CD14-positive monocyte (primary cell): ENCODE data around the gene RECQL5. TPM values are rescaled to one million over a fixed set of nuclear protein-coding genes. Genes with fewer than 3 reads are reported as not detected.

ENCODE experiments used
- DNase-seq, 3 donors: peaks; one replicate each; pipeline ENCODE4 v3.0.0-alpha.2; 2011 to 2022
- H2AFZ ChIP-seq: 2 replicates; pipeline ENCODE4 v1.6.0; 2012; ENCODE audit warnings: mild to moderate bottlenecking, low read depth, low read length, inconsistent platforms; ENCODE audit not compliant: insufficient read depth, poor library complexity, severe bottlenecking
- H3K27ac ChIP-seq, 2 donors: 1 replicate in 1 of 2; 2 replicates in 1 of 2; pipeline ENCODE4 v1.5.1; 2012 to 2013; ENCODE audit warnings: low read length in 2 of 2, control low read depth in 1 of 2, inconsistent platforms in 1 of 2, low read depth in 1 of 2, mild to moderate bottlenecking in 1 of 2
- H3K27me3 ChIP-seq, 2 donors: one replicate each; pipeline versions ENCODE4 v1.6.0 to v1.6.1; 2011 to 2013; ENCODE audit warnings: low read length in 2 of 2; ENCODE audit not compliant: control insufficient read depth in 2 of 2, insufficient read depth in 2 of 2
- H3K36me3 ChIP-seq, 2 donors: replicated peaks in 1 of 2; 1 replicate in 1 of 2; 2 replicates in 1 of 2; pipeline versions ENCODE4 v1.5.1 to v1.6.1; 2012 to 2013; ENCODE audit warnings: low read length in 2 of 2, control low read depth in 1 of 2, inconsistent platforms in 1 of 2, mild to moderate bottlenecking in 1 of 2; ENCODE audit not compliant: insufficient read depth in 2 of 2, control insufficient read depth in 1 of 2
- H3K4me1 ChIP-seq, 2 donors: 1 replicate in 1 of 2; 2 replicates in 1 of 2; pipeline versions ENCODE4 v1.5.1 to v1.6.1; 2012 to 2013; ENCODE audit warnings: low read length in 2 of 2, control low read depth in 1 of 2, inconsistent platforms in 1 of 2, mild to moderate bottlenecking in 1 of 2, moderate library complexity in 1 of 2; ENCODE audit not compliant: insufficient read depth in 2 of 2, control insufficient read depth in 1 of 2
- H3K4me2 ChIP-seq: replicated peaks from 2 replicates; pipeline ENCODE3; 2012; ENCODE audit warnings: low read length, moderate library complexity, mild to moderate bottlenecking; ENCODE audit not compliant: poor library complexity, severe bottlenecking; ENCODE audit errors: extremely low read depth
- H3K4me3 ChIP-seq, 3 experiments: fragments of 200-600 bp in 1 of 3; sonication (generic) in 1 of 3; replicated peaks in 1 of 3; 1 replicate in 2 of 3; 2 replicates in 1 of 3; pipeline ENCODE4 v1.5.1; 2011 to 2013; ENCODE audit warnings: low read length in 3 of 3, mild to moderate bottlenecking in 3 of 3, control low read depth in 2 of 3, low read depth in 2 of 3, inconsistent platforms in 1 of 3, moderate library complexity in 1 of 3
- H3K79me2 ChIP-seq: 2 replicates; pipeline ENCODE4 v1.6.0; 2012; ENCODE audit warnings: mild to moderate bottlenecking, control low read depth, inconsistent platforms, low read length, moderate library complexity; ENCODE audit not compliant: insufficient read depth
- H3K9ac ChIP-seq: 2 replicates; pipeline ENCODE4 v1.6.0; 2017; ENCODE audit warnings: low read length, mild to moderate bottlenecking; ENCODE audit not compliant: insufficient read depth, poor library complexity, severe bottlenecking
- H3K9me3 ChIP-seq, 2 donors: replicated peaks in 1 of 2; 1 replicate in 1 of 2; 2 replicates in 1 of 2; pipeline versions ENCODE4 v1.5.1 to v1.6.1; 2012 to 2013; ENCODE audit warnings: low read length in 2 of 2, control low read depth in 1 of 2; ENCODE audit not compliant: control insufficient read depth in 1 of 2, insufficient read depth in 1 of 2
- H4K20me1 ChIP-seq: 2 replicates; pipeline ENCODE4 v1.6.0; 2012; ENCODE audit warnings: mild to moderate bottlenecking, low read length, control low read depth, moderate library complexity; ENCODE audit not compliant: insufficient read depth
- H3K27ac Mint-ChIP-seq, 7 donors: one replicate each; pipeline ENCODE4 v1.8.0; 2020; ENCODE audit warnings: mild to moderate bottlenecking in 7 of 7, mixed read lengths in 7 of 7, moderate library complexity in 6 of 7, inconsistent platforms in 2 of 7
- H3K27me3 Mint-ChIP-seq, 3 donors: one replicate each; pipeline ENCODE4 v1.8.0; 2021 to 2022; ENCODE audit warnings: low read depth in 3 of 3, mild to moderate bottlenecking in 3 of 3, mixed read lengths in 3 of 3, moderate library complexity in 3 of 3, inconsistent platforms in 1 of 3
- H3K36me3 Mint-ChIP-seq, 2 donors: one replicate each; pipeline ENCODE4 v1.8.0; 2020; ENCODE audit warnings: mixed read lengths in 2 of 2, inconsistent platforms in 1 of 2, mild to moderate bottlenecking in 1 of 2
- H3K4me1 Mint-ChIP-seq: one replicate; pipeline ENCODE4 v1.8.0; 2020; ENCODE audit warnings: mild to moderate bottlenecking, mixed read lengths
- H3K4me3 Mint-ChIP-seq, 2 donors: one replicate each; pipeline ENCODE4 v1.8.0; 2020; ENCODE audit warnings: mild to moderate bottlenecking in 2 of 2, mixed read lengths in 2 of 2, moderate library complexity in 1 of 2
- H3K9me3 Mint-ChIP-seq, 7 donors: one replicate each; pipeline ENCODE4 v1.8.0; 2020 to 2022; ENCODE audit warnings: mixed read lengths in 7 of 7, mild to moderate bottlenecking in 6 of 7, moderate library complexity in 6 of 7, inconsistent platforms in 2 of 7
- CTCF ChIP-seq: fragments of 200-600 bp; IDR thresholded peaks from one replicate; pipeline ENCODE4 v1.8.0; 2022; ENCODE audit warnings: antibody characterized with exemption, mild to moderate bottlenecking
- WGBS: methylation state at CpG from one replicate; pipeline ENCODE4 v1.1.5; 2013; ENCODE audit warnings: missing lambda C conversion rate; ENCODE audit not compliant: insufficient coverage; 5-methylcytosine and 5-hydroxymethylcytosine counted together
- intact Hi-C, 2 donors: fragments of 100-400 bp; cut with micrococcal nuclease; formaldehyde crosslinking; loops; one replicate each; pipeline versions ENCODE4 v1.15.0 to v1.15.1; 2023
- polyA plus RNA-seq, 3 donors: library from polyadenylated mRNA; depleted of rRNA in 1 of 3; unstranded in 2 of 3; stranded (reverse) in 1 of 3; fragments of 300-500 nt in 2 of 3; fragments of >200 nt in 1 of 3; fragmentation: Illumina TruSeq in 2 of 3; gene quantifications; 1 replicate in 2 of 3; 2 replicates in 1 of 3; pipeline ENCODE4 v1.2.3, GENCODE V29; 2012 to 2021

The RECQL5 gene
- polyA plus RNA-seq, 3 donors, result 3.1 to 27.7 (median 4.4) TPM

GRCh38 chr17:75680431-75680830 is 13.5 kb upstream of the RECQL5 start:
- H4K20me1 ChIP-seq, result peaks cover 27% of the 10 kb centered on the region
- H3K9ac ChIP-seq, result no peak overlapping the region
- no peak overlapping the region for H3K4me3 ChIP-seq
- Mint-ChIP-seq H3K27me3 (no peaks in the 10 kb centered on the region), H3K4me3 (no peak overlapping the region), H3K9me3 (no peaks in the 10 kb centered on the region), H3K27ac (peak overlapping the region in 1 of 7 donors; percentile 57), H3K4me1 (peaks cover 13% of the 10 kb centered on the region), H3K36me3 (peaks cover 49 to 72% of the 10 kb centered on the region in 2 donors)
- intact Hi-C loops, result no loop called here
- 100% methylated on average over 6 of the region's 10 CpGs for WGBS
- peaks cover 88% of the 10 kb centered on the region for H3K79me2 ChIP-seq
- H3K27ac ChIP-seq, result no peak overlapping the region
- H3K4me2 ChIP-seq, result no peak overlapping the region
- H3K36me3 ChIP-seq, result peaks cover 40 to 68% of the 10 kb centered on the region in 2 donors
- no peaks in the 10 kb centered on the region for H3K4me1 ChIP-seq
- no peak overlapping the region for H2AFZ ChIP-seq
- no peak for TF ChIP-seq CTCF
- H3K27me3 ChIP-seq, result no peaks in the 10 kb centered on the region
- H3K9me3 ChIP-seq, result no peaks in the 10 kb centered on the region
- DNase-seq, result no peak

- no peak overlapping the region for H3K4me3 ChIP-seq
- no peaks in the 10 kb centered on the region for H3K27me3 ChIP-seq
- H3K27me3 Mint-ChIP-seq, result no peaks in the 10 kb centered on the region
- no peak overlapping the region for H3K4me2 ChIP-seq
- H3K79me2 ChIP-seq, result peaks cover 85% of the 10 kb centered on the region
- peak overlapping the region in 2 of 7 donors; percentile 4 to 70 for H3K27ac Mint-ChIP-seq
- WGBS, result 92% methylated on average over 7 of the region's 11 CpGs
- no peaks in the 10 kb centered on the region for H3K9me3 ChIP-seq
- H3K4me1 ChIP-seq, result peaks cover 4 to 6% of the 10 kb centered on the region in 2 donors
- no peak overlapping the region for H2AFZ ChIP-seq
- no peak overlapping the region for H3K9ac ChIP-seq
- H3K36me3 ChIP-seq, result peaks cover 35 to 63% of the 10 kb centered on the region in 2 donors
- no peak overlapping the region for H3K4me3 Mint-ChIP-seq
- DNase-seq, result no peak
- peaks cover 43 to 65% of the 10 kb centered on the region in 2 donors for H3K36me3 Mint-ChIP-seq
- TF ChIP-seq CTCF, result no peak
- H4K20me1 ChIP-seq, result peaks cover 27% of the 10 kb centered on the region
- intact Hi-C loops, result no loop called here
- no peak overlapping the region for H3K27ac ChIP-seq
- H3K4me1 Mint-ChIP-seq, result peaks cover 10% of the 10 kb centered on the region
- no peaks in the 10 kb centered on the region for H3K9me3 Mint-ChIP-seq
Observed at GRCh38 chr17:75679706-75680211, 12.8 kb upstream of the RECQL5 start.
